ENCODE measurements around the gene SMARCD3. TPM values are rescaled to one million over a fixed set of nuclear protein-coding genes. Genes with fewer than 3 reads are reported as not detected.

SMARCD3 gene
- total and polyA plus RNA-seq, 9 of the 15 experiments (the other 6 are each of a cell fraction or from before 2014, with no cell fraction given), result 0.43 to 3.6 (median 2.6) TPM

- H3K79me2 ChIP-seq (ENCODE audit: control insufficient read depth, insufficient read depth, low read length), result no peaks in the 10 kb centered on the region
- H3K27me3 ChIP-seq (ENCODE audit: control insufficient read depth in 2 of 2, insufficient read depth in 2 of 2, low read length in 2 of 2), result peaks cover 62 to 63% of the 10 kb centered on the region in 2 experiments; a peak in 4 of 5 replicates
- H3K9me1 ChIP-seq (ENCODE audit: control insufficient read depth, insufficient read depth, low read length), result no peaks in the 10 kb centered on the region
- no peaks in the 10 kb centered on the region for H3K36me3 ChIP-seq (ENCODE audit: control insufficient read depth, insufficient read depth, low read length)
- H4K20me1 ChIP-seq (replicated peaks; ENCODE audit: control insufficient read depth, insufficient read depth, low read length), result peaks cover 31% of the 10 kb centered on the region
- H3K9ac ChIP-seq (ENCODE audit: insufficient read depth in 1 of 2, low read depth in 2 of 2, low read length in 2 of 2), result 0 out of 4 replicates have a peak overlapping the region, but pooled peaks of 1 of the 2 experiments have one; percentile 11
- H3K4me1 ChIP-seq (replicated peaks in 1 of 2; ENCODE audit: control insufficient read depth in 2 of 2, insufficient read depth in 2 of 2, low read length in 2 of 2), result peaks cover 15 to 20% of the 10 kb centered on the region in 2 experiments
- CTCF ChIA-PET (ENCODE audit: low intra/inter-chr PET ratio), result interaction anchor here (1.9 kb wide), 1 partner anchor 41 kb away, joined by 11 read pairs; no protein-coding TSS in a partner anchor
- POLR2A ChIA-PET, result interaction anchor here (0.6 to 2.0 kb wide), 5 partner anchors 8 to 426 kb away, joined by 3 to 7 read pairs (median 3); no protein-coding TSS in a partner anchor
- no peaks in the 10 kb centered on the region for H3K9me3 ChIP-seq (replicated peaks; ENCODE audit: control insufficient read depth, insufficient read depth, low read depth, low read length)
- H3K4me3 ChIP-seq, result no peak overlapping the region
- H2AFZ ChIP-seq (ENCODE audit: low read depth, low read length), result no peak overlapping the region
- ATAC-seq (peak; percentile 54), DNase-seq (ENCODE audit: extremely low read depth in 1 of 4, low spot score in 3 of 4) (peak; percentile 53 to 80 (median 70)), FAIRE-seq (no peak)
- H3K27ac ChIP-seq (ENCODE audit: extremely low read depth, low read depth, low read length), result no peak overlapping the region
- in situ Hi-C loops (cut with MboI), result no loop called here
- 15% methylated on average over 48 of the region's 48 CpGs for WGBS (ENCODE audit: insufficient coverage, low coverage, missing lambda C conversion rate)
- H3K4me2 ChIP-seq (ENCODE audit: insufficient read depth, low read length), result no peak overlapping the region
- no TSS peak for BruUV-seq (replicated peaks)
- intact Hi-C loops (cut with micrococcal nuclease), result no loop called here
- TF ChIP-seq FOXA3 (CRISPR knock-in tag; conservative IDR thresholded peaks at IDR 0.05 in 1 of 2, IDR thresholded peaks at IDR 0.05 in 1 of 2) (peak in 1 of 2 experiments; percentile 70; a peak in 2 of 4 replicates), SMC3 (conservative IDR thresholded peaks at IDR 0.05; ENCODE audit: insufficient read depth, low read depth, low read length) (0 out of 2 replicates have a peak, but pooled peaks have one; percentile 24), NELFE (IDR thresholded peaks at IDR 0.05; ENCODE audit: insufficient read depth, insufficient read length) (no peak), PHB2 (IDR thresholded peaks at IDR 0.05; ENCODE audit: low read depth) (no peak), NRF1 (conservative IDR thresholded peaks at IDR 0.05 in 1 of 2, IDR thresholded peaks at IDR 0.05 in 1 of 2) (peak; percentile 54 to 60), REST (IDR thresholded peaks at IDR 0.05; ENCODE audit: borderline replicate concordance) (peak; percentile 36; the same call in 1 of the 2 replicates), REST (CRISPR knock-in tag; IDR thresholded peaks at IDR 0.05; ENCODE audit: low read depth) (no peak), SIX5 (IDR thresholded peaks at IDR 0.05; ENCODE audit: borderline replicate concordance in 1 of 2, insufficient read depth in 1 of 2, low read depth in 1 of 2, low read length in 2 of 2) (no peak), CXXC5 (CRISPR knock-in tag; IDR thresholded peaks at IDR 0.05) (peak; percentile 77), ZNF395 (CRISPR knock-in tag; IDR thresholded peaks at IDR 0.05) (0 out of 2 replicates have a peak, but pooled peaks have one; percentile 25)
These were observed 44.0 kb downstream of the SMARCD3 start for GRCh38 chr7:151204383-151205032.

All from K562 (cell line).